ENCODE results near the gene AMPD1. TPM values are rescaled to one million over a fixed set of nuclear protein-coding genes. Genes with fewer than 3 reads are reported as not detected.

AMPD1 gene
- total and polyA plus RNA-seq, 2 of the 13 experiments (the other 11 are each of a cell fraction or from before 2014, with no cell fraction given) = not detected

DNA sequence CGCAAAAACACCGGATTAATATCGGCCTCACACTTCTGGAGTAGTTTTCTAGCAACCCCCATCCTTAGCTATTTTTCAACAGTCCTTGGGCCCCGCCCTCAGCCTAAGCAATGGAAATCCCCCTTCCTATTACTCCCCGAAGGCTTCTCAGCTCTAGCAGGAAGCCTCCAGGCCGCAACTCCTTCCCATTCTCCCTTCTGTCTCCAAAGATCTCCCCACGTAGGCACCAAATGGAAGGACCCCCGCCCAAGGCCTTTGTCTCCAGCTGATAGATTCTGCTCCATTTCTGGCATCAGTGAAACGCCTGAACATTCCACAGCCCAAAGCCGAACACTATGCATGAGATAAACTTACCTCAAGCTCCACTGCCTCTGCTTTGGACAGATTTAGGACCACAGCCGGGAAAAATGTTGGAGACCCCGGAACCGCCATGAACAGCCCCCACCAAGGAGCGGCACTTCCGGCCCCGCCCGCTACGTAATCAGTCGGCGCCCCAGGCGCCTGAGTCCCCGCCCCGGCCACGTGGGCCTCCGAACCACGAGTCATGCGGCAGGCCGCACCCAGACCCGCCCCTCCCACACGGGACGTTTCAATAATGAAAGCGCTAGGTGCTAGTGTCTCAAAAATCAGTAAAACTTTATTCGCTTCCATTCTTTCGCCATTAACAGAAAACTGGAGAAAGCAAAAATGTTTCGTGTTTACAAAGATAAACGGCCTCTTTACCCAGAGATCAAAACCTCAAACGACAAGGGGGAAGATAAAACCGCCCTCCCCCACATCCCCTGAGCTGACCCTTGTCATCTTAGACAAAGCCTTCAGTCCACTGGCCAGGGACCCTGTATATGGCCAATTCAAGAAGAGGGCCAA, 21.2 kb upstream of the AMPD1 start, which contains the start of gene NRAS (continued):
- TF ChIP-seq, protein P1, sequence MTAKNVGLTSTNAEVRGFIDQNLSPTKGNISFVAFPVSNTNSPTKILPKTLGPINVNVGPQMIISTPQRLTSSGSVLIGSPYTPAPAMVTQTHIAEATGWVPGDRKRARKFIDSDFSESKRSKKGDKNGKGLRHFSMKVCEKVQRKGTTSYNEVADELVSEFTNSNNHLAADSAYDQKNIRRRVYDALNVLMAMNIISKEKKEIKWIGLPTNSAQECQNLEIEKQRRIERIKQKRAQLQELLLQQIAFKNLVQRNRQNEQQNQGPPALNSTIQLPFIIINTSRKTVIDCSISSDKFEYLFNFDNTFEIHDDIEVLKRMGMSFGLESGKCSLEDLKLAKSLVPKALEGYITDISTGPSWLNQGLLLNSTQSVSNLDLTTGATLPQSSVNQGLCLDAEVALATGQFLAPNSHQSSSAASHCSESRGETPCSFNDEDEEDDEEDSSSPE (CRISPR knock-in tag; IDR thresholded peaks at IDR 0.05) = peak; percentile 67
- TF ChIP-seq, protein P2, sequence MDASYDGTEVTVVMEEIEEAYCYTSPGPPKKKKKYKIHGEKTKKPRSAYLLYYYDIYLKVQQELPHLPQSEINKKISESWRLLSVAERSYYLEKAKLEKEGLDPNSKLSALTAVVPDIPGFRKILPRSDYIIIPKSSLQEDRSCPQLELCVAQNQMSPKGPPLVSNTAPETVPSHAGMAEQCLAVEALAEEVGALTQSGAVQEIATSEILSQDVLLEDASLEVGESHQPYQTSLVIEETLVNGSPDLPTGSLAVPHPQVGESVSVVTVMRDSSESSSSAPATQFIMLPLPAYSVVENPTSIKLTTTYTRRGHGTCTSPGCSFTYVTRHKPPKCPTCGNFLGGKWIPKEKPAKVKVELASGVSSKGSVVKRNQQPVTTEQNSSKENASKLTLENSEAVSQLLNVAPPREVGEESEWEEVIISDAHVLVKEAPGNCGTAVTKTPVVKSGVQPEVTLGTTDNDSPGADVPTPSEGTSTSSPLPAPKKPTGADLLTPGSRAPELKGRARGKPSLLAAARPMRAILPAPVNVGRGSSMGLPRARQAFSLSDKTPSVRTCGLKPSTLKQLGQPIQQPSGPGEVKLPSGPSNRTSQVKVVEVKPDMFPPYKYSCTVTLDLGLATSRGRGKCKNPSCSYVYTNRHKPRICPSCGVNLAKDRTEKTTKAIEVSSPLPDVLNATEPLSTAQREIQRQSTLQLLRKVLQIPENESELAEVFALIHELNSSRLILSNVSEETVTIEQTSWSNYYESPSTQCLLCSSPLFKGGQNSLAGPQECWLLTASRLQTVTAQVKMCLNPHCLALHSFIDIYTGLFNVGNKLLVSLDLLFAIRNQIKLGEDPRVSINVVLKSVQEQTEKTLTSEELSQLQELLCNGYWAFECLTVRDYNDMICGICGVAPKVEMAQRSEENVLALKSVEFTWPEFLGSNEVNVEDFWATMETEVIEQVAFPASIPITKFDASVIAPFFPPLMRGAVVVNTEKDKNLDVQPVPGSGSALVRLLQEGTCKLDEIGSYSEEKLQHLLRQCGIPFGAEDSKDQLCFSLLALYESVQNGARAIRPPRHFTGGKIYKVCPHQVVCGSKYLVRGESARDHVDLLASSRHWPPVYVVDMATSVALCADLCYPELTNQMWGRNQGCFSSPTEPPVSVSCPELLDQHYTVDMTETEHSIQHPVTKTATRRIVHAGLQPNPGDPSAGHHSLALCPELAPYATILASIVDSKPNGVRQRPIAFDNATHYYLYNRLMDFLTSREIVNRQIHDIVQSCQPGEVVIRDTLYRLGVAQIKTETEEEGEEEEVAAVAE (CRISPR knock-in tag; IDR thresholded peaks at IDR 0.05; ENCODE audit: borderline replicate concordance) = peak; percentile 53; the same call in 1 of the 2 replicates
- peak; percentile 84 for TF ChIP-seq ETV5 (CRISPR knock-in tag; IDR thresholded peaks at IDR 0.05; ENCODE audit: borderline replicate concordance)
- TF ChIP-seq CC2D1A (CRISPR knock-in tag; IDR thresholded peaks at IDR 0.05) = 0 out of 2 replicates have a peak, but pooled peaks have one; percentile 41
- peak; percentile 42; the same call in 1 of the 2 replicates for TF ChIP-seq CHD2 (IDR thresholded peaks at IDR 0.05; ENCODE audit: low read depth, low read length)
- TF ChIP-seq ZFP37 (CRISPR knock-in tag; IDR thresholded peaks at IDR 0.05; ENCODE audit: borderline replicate concordance) = no peak
- TF ChIP-seq ZNF572 (CRISPR knock-in tag; IDR thresholded peaks at IDR 0.05) = no peak
- peak; percentile 48; the same call in 1 of the 2 replicates for TF ChIP-seq ZSCAN20 (CRISPR knock-in tag; IDR thresholded peaks at IDR 0.05; ENCODE audit: borderline replicate concordance)
- peak; percentile 94 for TF ChIP-seq CREB1 (IDR thresholded peaks at IDR 0.05)
- TF ChIP-seq CREB1 (CRISPR knock-in tag; IDR thresholded peaks at IDR 0.05) = peak; percentile 99
- peak; percentile 90 for TF ChIP-seq ZMYM4 (CRISPR knock-in tag; IDR thresholded peaks at IDR 0.05)
- no peak; the same call in 1 of the 2 replicates for TF ChIP-seq TOE1 (CRISPR knock-in tag; IDR thresholded peaks at IDR 0.05)
- TF ChIP-seq SRSF9 (IDR thresholded peaks at IDR 0.05; ENCODE audit: borderline replicate concordance, insufficient read depth, low read depth, low read length, poor library complexity, severe bottlenecking) = no peak
- TF ChIP-seq PRMT3 (CRISPR knock-in tag; IDR thresholded peaks at IDR 0.05; ENCODE audit: borderline replicate concordance, low read depth) = no peak
- TF ChIP-seq SAP130 (CRISPR knock-in tag; IDR thresholded peaks at IDR 0.05; ENCODE audit: low read depth) = peak; percentile 97
- TF ChIP-seq KLF16 (CRISPR knock-in tag; IDR thresholded peaks at IDR 0.05) = peak in 1 of 2 experiments; percentile 69; a peak in 1 of 4 replicates
- TF ChIP-seq, protein P3, sequence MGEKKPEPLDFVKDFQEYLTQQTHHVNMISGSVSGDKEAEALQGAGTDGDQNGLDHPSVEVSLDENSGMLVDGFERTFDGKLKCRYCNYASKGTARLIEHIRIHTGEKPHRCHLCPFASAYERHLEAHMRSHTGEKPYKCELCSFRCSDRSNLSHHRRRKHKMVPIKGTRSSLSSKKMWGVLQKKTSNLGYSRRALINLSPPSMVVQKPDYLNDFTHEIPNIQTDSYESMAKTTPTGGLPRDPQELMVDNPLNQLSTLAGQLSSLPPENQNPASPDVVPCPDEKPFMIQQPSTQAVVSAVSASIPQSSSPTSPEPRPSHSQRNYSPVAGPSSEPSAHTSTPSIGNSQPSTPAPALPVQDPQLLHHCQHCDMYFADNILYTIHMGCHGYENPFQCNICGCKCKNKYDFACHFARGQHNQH (CRISPR knock-in tag; IDR thresholded peaks at IDR 0.05) = peak; percentile 85
- no peak for TF ChIP-seq ZNF101 (CRISPR knock-in tag; IDR thresholded peaks at IDR 0.05; ENCODE audit: borderline replicate concordance, low read depth)
- peak; percentile 36; the same call in 1 of the 2 replicates for TF ChIP-seq FOXJ3 (CRISPR knock-in tag; IDR thresholded peaks at IDR 0.05; ENCODE audit: borderline replicate concordance)
- TF ChIP-seq ZNF430 (CRISPR knock-in tag; IDR thresholded peaks at IDR 0.05) = peak; percentile 49; the same call in 1 of the 2 replicates
- peak; percentile 9 for TF ChIP-seq ZNF781 (CRISPR knock-in tag; IDR thresholded peaks at IDR 0.05; ENCODE audit: borderline replicate concordance, not compliant biosample characterization)
- TF ChIP-seq HMG20A (CRISPR knock-in tag; IDR thresholded peaks at IDR 0.05; ENCODE audit: borderline replicate concordance) = no peak
- TF ChIP-seq POLR2A (IDR thresholded peaks at IDR 0.05; ENCODE audit: insufficient read depth in 1 of 2, low read depth in 2 of 2, low read length in 2 of 2) = peak; percentile 69 to 71
